MCF 10A (cell line): ENCODE measurements around the gene SCN1B. TPM values are rescaled to one million over a fixed set of nuclear protein-coding genes. Genes with fewer than 3 reads are reported as not detected.

ENCODE experiments used
- BruUV-seq: library from RNA; stranded (reverse); fragments of 400-500 nt; replicated peaks from 2 replicates; lab custom pipeline; 2021; lab: Mats Ljungman, UMichigan
- CTCF ChIA-PET: fragments of 300-600 bp; sonication (Branson Sonifier 250); formaldehyde crosslinking; extraction: SDS; loops from one replicate; lab custom pipeline; 2021; ENCODE audit warnings: antibody characterized with exemption, inconsistent platforms; lab: Yijun Ruan, JAX
- POLR2A ChIA-PET: fragments of 300-600, 350-650 bp; sonication (Branson Sonifier 250); formaldehyde crosslinking; extraction: SDS; loops from one replicate; lab custom pipeline; 2020; ENCODE audit warnings: antibody characterized with exemption, inconsistent platforms; lab: Yijun Ruan, JAX
- DNase-seq: peaks from one replicate; pipeline ENCODE4 v3.0.0-alpha.2; 2018; ENCODE audit not compliant: unreplicated experiment
- H3K27ac Mint-ChIP-seq: one replicate; pipeline ENCODE4 v1.8.0; 2022; ENCODE audit warnings: mild to moderate bottlenecking, low read depth, mixed read lengths; ENCODE audit not compliant: unreplicated experiment
- H3K27me3 Mint-ChIP-seq: one replicate; pipeline ENCODE4 v1.8.0; 2022; ENCODE audit warnings: mixed read lengths; ENCODE audit not compliant: insufficient read depth, unreplicated experiment
- H3K36me3 Mint-ChIP-seq: one replicate; pipeline ENCODE4 v1.8.0; 2022; ENCODE audit warnings: mild to moderate bottlenecking, moderate library complexity, mixed read lengths; ENCODE audit not compliant: insufficient read depth, unreplicated experiment
- H3K4me1 Mint-ChIP-seq: one replicate; pipeline ENCODE4 v1.8.0; 2022; ENCODE audit warnings: mixed read lengths; ENCODE audit not compliant: insufficient read depth, unreplicated experiment
- H3K4me3 Mint-ChIP-seq: one replicate; pipeline ENCODE4 v1.8.0; 2022; ENCODE audit warnings: mild to moderate bottlenecking, moderate library complexity, mixed read lengths; ENCODE audit not compliant: unreplicated experiment
- H3K9me3 Mint-ChIP-seq: one replicate; pipeline ENCODE4 v1.8.0; 2022; ENCODE audit warnings: mixed read lengths; ENCODE audit not compliant: unreplicated experiment
- CTCF ChIP-seq: fragments of 200-600 bp; IDR thresholded peaks from one replicate; pipeline ENCODE4 v1.8.0; 2022; ENCODE audit warnings: antibody characterized with exemption, mild to moderate bottlenecking; ENCODE audit not compliant: unreplicated experiment
- intact Hi-C: fragments of 100-400 bp; cut with micrococcal nuclease; formaldehyde crosslinking; loops from 2 replicates; pipeline ENCODE4 v1.14.1; 2022
- total RNA-seq: library from RNA; stranded (reverse); gene quantifications from 2 replicates; pipeline ENCODE4 v1.2.3, GENCODE V29; 2022

The SCN1B gene
- total RNA-seq, 1 experiment from 2014 or later, result 0.19 TPM

DNA sequence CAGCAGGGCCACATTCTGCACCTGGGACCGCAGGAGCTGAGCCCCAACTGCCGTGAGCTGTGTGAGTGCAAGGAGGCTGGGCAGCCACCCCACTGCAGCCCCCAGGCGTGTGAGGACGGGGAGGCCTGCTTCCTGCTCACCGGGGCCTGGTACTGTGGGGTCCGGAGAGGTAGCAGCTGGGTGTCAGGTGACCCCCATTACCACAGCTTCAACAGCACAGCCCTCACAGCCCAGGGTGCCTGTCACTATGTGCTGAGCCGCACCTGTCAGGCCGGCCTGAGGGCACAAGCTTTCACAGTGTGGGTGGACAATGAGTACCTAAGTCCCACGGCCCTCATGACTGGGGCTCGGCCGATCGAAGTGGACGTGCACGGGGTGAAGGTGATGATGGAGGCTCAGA, 49.6 kb downstream of the SCN1B start:
- POLR2A ChIA-PET, result no interaction called here
- no peak for TF ChIP-seq CTCF
- no peak for DNase-seq
- intact Hi-C loops, result loop anchor here (10.0 kb wide), 1 partner anchor 105 kb away; no protein-coding TSS in a partner anchor
- Mint-ChIP-seq H3K27ac (no peak overlapping the region), H3K36me3 (no peaks in the 10 kb centered on the region), H3K4me1 (no peaks in the 10 kb centered on the region), H3K27me3 (peaks cover 17% of the 10 kb centered on the region), H3K9me3 (no peaks in the 10 kb centered on the region), H3K4me3 (no peak overlapping the region)
- no TSS peak for BruUV-seq
- CTCF ChIA-PET, result interaction anchor here (0.6 to 2.7 kb wide), 5 partner anchors 11 to 1633 kb away, joined by 3 to 15 read pairs (median 3); no protein-coding TSS in a partner anchor

- H3K4me1 Mint-ChIP-seq, result no peaks in the 10 kb centered on the region
- H3K36me3 Mint-ChIP-seq, result no peaks in the 10 kb centered on the region
- ChIA-PET CTCF (interaction anchor here (0.6 to 2.7 kb wide), 9 partner anchors 8 to 1634 kb away, joined by 3 to 15 read pairs (median 4); no protein-coding TSS in a partner anchor), POLR2A (interaction anchor here (0.8 kb wide), 1 partner anchor 44 kb away, joined by 3 read pairs; no protein-coding TSS in a partner anchor)
- no peak overlapping the region for H3K4me3 Mint-ChIP-seq
- no peak for TF ChIP-seq CTCF
- H3K9me3 Mint-ChIP-seq, result no peaks in the 10 kb centered on the region
- no TSS peak for BruUV-seq
- no peak overlapping the region for H3K27ac Mint-ChIP-seq
- intact Hi-C loops, result loop anchor here (10.0 kb wide), 1 partner anchor 106 kb away; no protein-coding TSS in a partner anchor
- DNase-seq, result no peak
- H3K27me3 Mint-ChIP-seq, result peaks cover 17% of the 10 kb centered on the region
Measured at GRCh38 chr19:35080613-35081170, 50.4 kb downstream of the SCN1B start.

- DNase-seq, result no peak
- Mint-ChIP-seq H3K9me3 (no peaks in the 10 kb centered on the region), H3K27ac (no peak overlapping the region), H3K4me3 (no peak overlapping the region), H3K4me1 (no peaks in the 10 kb centered on the region), H3K36me3 (no peaks in the 10 kb centered on the region), H3K27me3 (peaks cover 17% of the 10 kb centered on the region)
- no TSS peak for BruUV-seq
- ChIA-PET CTCF (interaction anchor here (0.6 to 2.7 kb wide), 10 partner anchors 8 to 193 kb away, joined by 3 to 15 read pairs (median 4); no protein-coding TSS in a partner anchor), POLR2A (interaction anchor here (0.8 kb wide), 1 partner anchor 43 kb away, joined by 3 read pairs; no protein-coding TSS in a partner anchor)
- no peak for TF ChIP-seq CTCF
- intact Hi-C loops, result loop anchor here (10.0 kb wide), 1 partner anchor 106 kb away; no protein-coding TSS in a partner anchor
Measured at GRCh38 chr19:35081201-35081600, 50.9 kb downstream of the SCN1B start.

- intact Hi-C loops, result loop anchor here (10.0 kb wide), 1 partner anchor 109 kb away; no protein-coding TSS in a partner anchor
- no TSS peak for BruUV-seq
- Mint-ChIP-seq H3K4me1 (peaks cover 4% of the 10 kb centered on the region), H3K27me3 (peaks cover 8% of the 10 kb centered on the region), H3K27ac (no peak overlapping the region), H3K9me3 (no peaks in the 10 kb centered on the region), H3K4me3 (no peak overlapping the region), H3K36me3 (no peaks in the 10 kb centered on the region)
- no peak for DNase-seq
- CTCF ChIA-PET, result interaction anchor here (0.6 to 1.6 kb wide), 4 partner anchors 17 to 335 kb away, joined by 3 to 4 read pairs (median 4); no protein-coding TSS in a partner anchor
- no peak for TF ChIP-seq CTCF
- POLR2A ChIA-PET, result interaction anchor here (0.7 kb wide), 1 partner anchor 815 kb away, joined by 3 read pairs; no protein-coding TSS in a partner anchor
Measured at GRCh38 chr19:35083691-35084508, 53.6 kb downstream of the SCN1B start.
